Fibroblast of villous mesenchyme (primary cell): ENCODE measurements around the gene INSYN1. TPM values are rescaled to one million over a fixed set of nuclear protein-coding genes. Genes with fewer than 3 reads are reported as not detected.

Experiments
- DNase-seq: peaks from one replicate; pipeline ENCODE4 v3.0.0-alpha.2; 2010; ENCODE audit warnings: low read depth
- H3K4me3 ChIP-seq: 2 replicates; pipeline ENCODE4 v1.5.1; 2011; ENCODE audit warnings: low read depth, mild to moderate bottlenecking, low read length
- CTCF ChIP-seq: IDR thresholded peaks from 2 replicates; pipeline ENCODE4 v1.5.1; 2012; ENCODE audit warnings: low read depth, mild to moderate bottlenecking, low read length; ENCODE audit not compliant: insufficient read depth
- total RNA-seq: library from RNA; depleted of rRNA; stranded (reverse); fragments of >200 nt; gene quantifications from 2 replicates; pipeline ENCODE4 v1.2.3, GENCODE V29; 2012

INSYN1 gene
- total RNA-seq, 1 donor: under 0.01 TPM

- no peak for TF ChIP-seq CTCF
- H3K4me3 ChIP-seq: no peak overlapping the region
- no peak for DNase-seq
These were observed 2.3 kb upstream of the INSYN1 start for GRCh38 chr15:73755481-73755880.

GRCh38 chr15:73754461-73754860 lies 1.3 kb upstream of the INSYN1 start:
- DNase-seq: no peak
- no peak for TF ChIP-seq CTCF
- H3K4me3 ChIP-seq: no peak overlapping the region

- no peak for TF ChIP-seq CTCF
- peak overlapping the region; percentile 37 for H3K4me3 ChIP-seq
- no peak for DNase-seq
These were observed 351 bp downstream of the INSYN1 start for GRCh38 chr15:73752806-73753193.

- no peak for DNase-seq
- no peak for TF ChIP-seq CTCF
- peak overlapping the region; percentile 37 for H3K4me3 ChIP-seq
These were observed 999 bp downstream of the INSYN1 start for GRCh38 chr15:73751899-73752805.

- no peak for TF ChIP-seq CTCF
- no peak for DNase-seq
- no peak overlapping the region for H3K4me3 ChIP-seq
These were observed 1.6 kb downstream of the INSYN1 start for GRCh38 chr15:73751511-73751898.

- no peak for DNase-seq
- no peak overlapping the region for H3K4me3 ChIP-seq
- no peak for TF ChIP-seq CTCF
These were observed 2.2 kb downstream of the INSYN1 start for GRCh38 chr15:73750951-73751350.
